LNCAP (cell line): ENCODE results near the gene SPHK2.

ENCODE experiments used
- CTCF ChIP-seq: fragments of 450-650 bp; IDR thresholded peaks from 2 replicates; pipeline ENCODE4 v1.5.1; 2017; ENCODE audit warnings: mild to moderate bottlenecking

Gene SPHK2

GRCh38 chr19:48623556-48624066, 4.3 kb downstream of the SPHK2 start:
- TF ChIP-seq CTCF, result no peak

GRCh38 chr19:48624067-48624594, 4.8 kb downstream of the SPHK2 start:
- no peak for TF ChIP-seq CTCF

- TF ChIP-seq CTCF, result no peak
Observed at GRCh38 chr19:48624791-48625723, 5.8 kb downstream of the SPHK2 start.

GRCh38 chr19:48625891-48626327, 6.6 kb downstream of the SPHK2 start:
- no peak for TF ChIP-seq CTCF

- no peak for TF ChIP-seq CTCF
Observed at GRCh38 chr19:48627201-48627864, 8.0 kb downstream of the SPHK2 start.

GRCh38 chr19:48627865-48628314, 8.6 kb downstream of the SPHK2 start:
- TF ChIP-seq CTCF, result no peak

- no peak for TF ChIP-seq CTCF
Observed at GRCh38 chr19:48628486-48629296, 9.4 kb downstream of the SPHK2 start.
